Activated naive CD4-positive, alpha-beta T cell treated with anti-CD3 and anti-CD28 coated beads, Interleukin-2, amount 50 U/mL, for 24 hours (primary cell): Measurements from ENCODE around the gene B4GALNT4.

Experiments
- H3K27ac Mint-ChIP-seq: one replicate; pipeline ENCODE4 v1.8.0; 2021; ENCODE audit warnings: mild to moderate bottlenecking, mixed read lengths
- H3K27me3 Mint-ChIP-seq: one replicate; pipeline ENCODE4 v1.8.0; 2021; ENCODE audit warnings: mixed read lengths
- H3K36me3 Mint-ChIP-seq: one replicate; pipeline ENCODE4 v1.8.0; 2021; ENCODE audit warnings: mixed read lengths
- H3K4me1 Mint-ChIP-seq: one replicate; pipeline ENCODE4 v1.8.0; 2021; ENCODE audit warnings: mixed read lengths
- H3K4me3 Mint-ChIP-seq: one replicate; pipeline ENCODE4 v1.8.0; 2021; ENCODE audit warnings: mild to moderate bottlenecking, mixed read lengths
- H3K9me3 Mint-ChIP-seq: one replicate; pipeline ENCODE4 v1.8.0; 2021; ENCODE audit warnings: mixed read lengths

The B4GALNT4 gene

DNA sequence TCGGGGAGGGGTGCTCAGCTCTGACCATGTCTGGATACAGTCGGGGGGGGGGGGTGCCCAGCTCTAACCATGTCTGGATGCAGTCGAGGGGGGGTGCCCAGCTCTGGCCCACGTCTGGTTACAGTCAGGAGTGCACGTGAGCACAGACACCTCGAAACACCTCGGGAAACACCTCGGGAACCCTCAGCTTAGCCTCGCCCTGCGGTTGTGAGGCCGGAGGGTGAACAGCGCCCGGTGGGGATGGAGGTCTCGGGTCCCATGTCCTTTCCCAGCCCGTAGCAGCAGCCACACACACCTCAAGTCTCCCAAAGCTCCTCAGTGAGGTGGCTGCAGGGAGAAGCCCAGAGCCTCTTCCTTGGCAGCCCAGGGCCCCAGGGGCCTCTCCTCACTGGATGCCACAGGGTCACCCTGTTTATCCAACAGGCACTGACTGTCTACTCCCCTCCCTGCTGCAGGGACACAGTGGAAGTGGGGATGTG is 43.4 kb downstream of the B4GALNT4 start:
- Mint-ChIP-seq H3K4me1 (peaks cover 40% of the 10 kb centered on the region), H3K4me3 (peak overlapping the region; percentile 74), H3K27me3 (no peaks in the 10 kb centered on the region), H3K27ac (no peak overlapping the region), H3K36me3 (no peaks in the 10 kb centered on the region), H3K9me3 (no peaks in the 10 kb centered on the region)

DNA sequence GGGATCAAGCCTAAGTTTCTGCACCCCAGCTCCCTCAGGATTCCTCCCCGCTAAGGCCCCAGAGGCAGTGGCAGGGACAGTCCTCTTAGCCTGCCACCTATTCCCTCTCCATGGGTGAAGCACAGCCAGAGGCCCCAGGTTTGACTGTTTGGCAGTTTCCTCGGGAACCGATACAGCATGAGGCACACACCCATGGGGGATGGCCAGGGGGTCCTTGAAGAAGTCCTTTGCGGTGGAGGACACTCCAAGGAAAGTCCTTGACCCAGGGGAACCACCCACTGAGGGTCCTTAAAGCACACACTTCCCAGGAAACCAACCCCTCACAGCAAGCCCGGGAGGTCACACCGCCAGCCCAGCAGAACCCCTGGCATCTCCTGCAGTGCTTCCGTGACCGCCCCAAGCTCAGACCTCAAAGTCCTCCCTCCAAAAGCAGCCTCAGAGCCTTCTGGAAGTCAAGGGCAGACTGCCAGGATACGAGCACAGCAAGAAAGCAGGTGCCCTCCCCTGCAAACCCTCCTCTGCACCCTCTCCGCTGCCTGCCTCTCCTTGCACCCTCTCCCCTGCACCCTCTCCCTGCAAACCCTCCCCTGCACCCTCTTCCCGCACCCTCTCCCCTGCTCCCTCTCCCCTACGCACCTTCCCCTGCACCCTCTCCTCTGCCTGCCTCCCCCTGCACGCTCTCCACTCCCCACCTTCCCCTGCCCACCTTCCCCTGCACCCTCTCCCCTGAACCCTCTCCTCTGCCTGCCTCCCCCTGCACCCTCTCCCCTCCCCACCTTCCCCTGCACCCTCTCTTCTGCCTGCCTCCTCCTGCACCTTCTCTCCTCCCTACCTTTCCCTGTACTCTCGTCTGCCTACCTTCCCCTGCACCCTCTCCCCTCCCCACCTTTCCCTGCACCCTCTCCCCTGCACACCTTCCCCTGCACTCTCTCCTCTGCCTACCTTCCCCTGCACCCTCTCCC is 44.1 kb downstream of the B4GALNT4 start:
- no peaks in the 10 kb centered on the region for H3K36me3 Mint-ChIP-seq
- no peaks in the 10 kb centered on the region for H3K9me3 Mint-ChIP-seq
- no peaks in the 10 kb centered on the region for H3K27me3 Mint-ChIP-seq
- peak overlapping the region; percentile 74 for H3K4me3 Mint-ChIP-seq
- H3K27ac Mint-ChIP-seq = peak overlapping the region; percentile 74
- peaks cover 40% of the 10 kb centered on the region for H3K4me1 Mint-ChIP-seq

DNA sequence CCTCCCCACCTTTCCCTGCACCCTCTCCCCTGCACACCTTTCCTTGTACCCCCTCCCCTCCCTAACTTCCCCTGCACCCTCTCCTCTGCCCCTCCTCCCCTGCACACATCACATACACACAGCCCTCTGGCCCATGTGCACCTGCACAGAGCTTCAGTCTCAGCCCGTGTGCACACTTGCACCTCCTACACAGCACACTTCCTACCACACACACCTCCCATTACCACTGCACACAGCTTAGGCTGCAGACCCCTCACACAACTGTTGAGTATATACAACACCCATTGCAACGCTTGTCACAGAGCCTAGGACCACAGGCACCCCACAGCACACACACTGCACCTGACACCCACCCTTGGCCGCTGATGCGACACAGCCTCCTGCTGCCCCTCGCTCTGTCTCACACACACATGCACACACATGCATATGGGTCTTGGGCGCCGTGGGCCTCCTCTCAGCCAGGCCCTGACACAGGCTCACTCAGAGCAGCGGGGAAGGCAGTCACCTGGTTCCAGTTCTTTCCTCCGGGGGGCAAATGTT is 45.1 kb downstream of the B4GALNT4 start:
- Mint-ChIP-seq H3K27me3 (no peaks in the 10 kb centered on the region), H3K4me3 (peak overlapping the region; percentile 85), H3K4me1 (peaks cover 38% of the 10 kb centered on the region), H3K27ac (peak overlapping the region; percentile 86), H3K9me3 (no peaks in the 10 kb centered on the region), H3K36me3 (no peaks in the 10 kb centered on the region)

- peaks cover 33% of the 10 kb centered on the region for H3K4me1 Mint-ChIP-seq
- H3K9me3 Mint-ChIP-seq = no peaks in the 10 kb centered on the region
- peak overlapping the region; percentile 85 for H3K4me3 Mint-ChIP-seq
- H3K27me3 Mint-ChIP-seq = no peaks in the 10 kb centered on the region
- H3K36me3 Mint-ChIP-seq = no peaks in the 10 kb centered on the region
- peak overlapping the region; percentile 17 for H3K27ac Mint-ChIP-seq
These were observed 46.3 kb downstream of the B4GALNT4 start for GRCh38 chr11:415640-416041.

DNA sequence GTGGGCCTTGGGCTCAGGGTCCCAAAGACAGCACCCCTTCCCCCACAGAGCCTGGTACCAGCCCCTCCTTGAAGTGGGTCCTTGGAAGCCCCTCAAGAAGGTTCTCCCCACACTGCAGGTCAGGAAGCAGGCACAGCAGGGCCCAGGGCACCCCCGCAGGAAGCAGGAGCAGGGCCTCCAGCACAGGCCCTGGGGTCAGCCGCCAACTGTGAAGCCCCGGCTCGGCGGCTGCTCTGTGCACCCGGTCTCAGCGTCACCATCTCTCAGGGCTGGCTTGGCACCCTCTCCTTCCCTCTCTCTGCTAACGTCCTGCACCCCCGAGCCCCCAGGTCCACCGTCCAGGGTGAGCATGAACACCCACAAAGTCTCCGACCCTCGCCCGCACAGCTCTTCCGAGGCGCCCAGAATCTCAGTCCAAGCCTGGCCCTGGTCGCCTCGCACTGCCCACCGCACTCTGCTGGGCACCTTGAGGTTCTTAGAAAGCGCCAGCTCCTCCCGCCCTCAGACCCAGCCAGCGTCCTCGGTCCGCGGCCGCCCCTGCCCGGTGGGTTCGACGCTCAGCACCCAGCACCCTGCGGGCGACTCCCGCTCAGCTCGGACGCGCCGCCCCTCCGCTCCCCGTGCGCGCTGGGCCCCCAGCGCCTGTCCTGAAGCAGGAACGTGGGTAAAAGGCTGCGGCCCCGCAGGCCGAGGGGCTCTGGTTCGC is 46.9 kb downstream of the B4GALNT4 start:
- Mint-ChIP-seq H3K27me3 (no peaks in the 10 kb centered on the region), H3K4me3 (peak overlapping the region; percentile 85), H3K9me3 (no peaks in the 10 kb centered on the region), H3K27ac (peak overlapping the region; percentile 59), H3K4me1 (peaks cover 33% of the 10 kb centered on the region), H3K36me3 (no peaks in the 10 kb centered on the region)

DNA sequence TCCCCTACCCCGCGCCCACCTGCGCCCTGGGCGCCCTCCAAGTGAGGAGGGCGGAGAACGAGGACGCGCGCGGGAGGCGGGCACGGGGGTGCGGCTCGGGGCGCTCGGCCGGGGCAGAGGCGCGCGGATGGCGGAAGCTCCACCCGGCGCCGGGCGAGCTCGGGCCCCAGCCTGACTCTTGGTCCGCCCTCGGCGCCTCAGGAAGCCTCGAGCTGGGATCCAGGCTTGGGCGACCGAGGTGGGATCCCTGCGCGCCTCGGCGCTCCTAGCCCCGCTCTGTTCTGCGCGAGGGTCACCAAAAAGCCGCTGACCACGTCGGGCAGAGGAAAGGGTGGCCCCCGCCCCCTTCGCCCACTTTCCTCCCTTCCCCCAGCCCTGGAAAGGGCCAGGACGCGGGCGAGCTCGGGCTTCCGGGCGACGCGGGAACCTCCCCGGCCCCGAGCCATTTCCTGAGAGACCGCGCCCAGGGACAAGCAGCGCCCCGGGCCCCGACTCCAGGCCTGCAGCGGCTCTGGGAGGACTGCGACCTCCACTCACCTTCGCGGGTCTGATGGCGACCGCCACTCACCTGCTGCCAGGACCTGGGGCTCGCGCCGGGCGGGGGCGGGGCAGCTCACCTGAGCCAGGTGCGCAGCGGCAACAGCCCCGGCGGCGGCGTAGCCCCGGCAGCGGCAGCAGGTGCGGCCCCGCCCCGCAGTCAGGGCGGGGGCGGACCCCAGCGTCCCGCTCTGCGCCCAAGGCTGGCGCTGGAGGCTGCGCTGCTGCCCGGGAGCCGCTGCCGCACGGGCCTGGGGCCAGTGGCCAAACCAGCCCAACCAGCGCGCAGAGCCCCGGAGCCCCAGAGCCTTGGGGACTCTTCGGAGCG is 47.7 kb downstream of the B4GALNT4 start:
- Mint-ChIP-seq H3K36me3 (no peaks in the 10 kb centered on the region), H3K4me3 (peak overlapping the region; percentile 85), H3K27ac (no peak overlapping the region), H3K4me1 (peaks cover 33% of the 10 kb centered on the region), H3K27me3 (no peaks in the 10 kb centered on the region), H3K9me3 (no peaks in the 10 kb centered on the region)

- Mint-ChIP-seq H3K9me3 (no peaks in the 10 kb centered on the region), H3K27ac (no peak overlapping the region), H3K36me3 (peaks cover 1% of the 10 kb centered on the region), H3K4me3 (peak overlapping the region; percentile 49), H3K27me3 (no peaks in the 10 kb centered on the region), H3K4me1 (peaks cover 32% of the 10 kb centered on the region)
These were observed 48.5 kb downstream of the B4GALNT4 start for GRCh38 chr11:417652-418342.

DNA sequence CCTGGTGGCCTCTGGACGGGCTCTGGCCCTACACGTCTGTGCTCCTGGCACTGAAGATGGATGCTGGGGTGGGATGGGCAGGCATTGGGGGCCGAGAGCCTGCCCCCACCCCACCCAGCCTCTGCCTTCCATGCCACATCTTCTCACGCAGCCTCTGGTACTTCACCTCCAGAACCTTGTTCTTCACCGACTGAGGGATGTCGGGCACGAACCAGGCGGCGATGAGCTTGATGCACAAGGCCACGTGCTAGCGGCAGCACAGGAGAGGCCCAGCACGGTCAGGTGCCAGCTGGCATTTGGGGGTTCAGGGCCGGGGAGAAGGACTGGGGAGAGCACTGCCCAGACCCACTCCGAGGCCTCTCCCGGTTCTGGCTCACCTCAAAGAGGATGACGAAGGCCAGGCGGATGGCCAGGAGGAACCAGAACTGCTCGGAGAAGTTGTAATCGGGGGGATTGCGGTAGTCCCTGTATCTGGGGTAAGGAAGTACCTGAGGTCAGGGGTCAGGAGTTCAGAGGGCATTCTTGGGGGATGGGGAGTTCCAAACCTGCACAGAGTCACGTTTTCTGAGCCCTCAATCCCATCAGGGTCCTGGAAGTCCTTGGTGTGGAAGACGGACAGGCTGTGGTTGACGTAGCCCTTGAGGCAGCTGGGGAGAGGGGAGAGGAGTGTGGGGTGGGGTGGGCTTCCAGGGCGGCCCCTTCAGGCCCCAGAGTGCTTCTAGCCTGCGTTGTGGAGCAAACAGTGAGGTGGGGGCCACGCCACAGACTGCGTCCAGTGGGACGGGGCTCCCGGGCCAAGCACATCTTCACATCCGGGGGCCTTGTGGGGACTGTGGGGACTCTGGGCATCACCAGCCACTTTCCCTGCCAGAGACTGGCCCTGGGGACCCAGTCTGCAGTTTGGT is 49.3 kb downstream of the B4GALNT4 start:
- H3K27ac Mint-ChIP-seq = peak overlapping the region; percentile 30
- peaks cover 3% of the 10 kb centered on the region for H3K36me3 Mint-ChIP-seq
- H3K4me3 Mint-ChIP-seq = no peak overlapping the region
- no peaks in the 10 kb centered on the region for H3K27me3 Mint-ChIP-seq
- peaks cover 25% of the 10 kb centered on the region for H3K4me1 Mint-ChIP-seq
- H3K9me3 Mint-ChIP-seq = no peaks in the 10 kb centered on the region

- no peaks in the 10 kb centered on the region for H3K9me3 Mint-ChIP-seq
- H3K36me3 Mint-ChIP-seq = peaks cover 3% of the 10 kb centered on the region
- peaks cover 21% of the 10 kb centered on the region for H3K4me1 Mint-ChIP-seq
- no peaks in the 10 kb centered on the region for H3K27me3 Mint-ChIP-seq
- H3K4me3 Mint-ChIP-seq = no peak overlapping the region
- H3K27ac Mint-ChIP-seq = no peak overlapping the region
These were observed 50.1 kb downstream of the B4GALNT4 start for GRCh38 chr11:419248-420005.

GRCh38 chr11:420054-420910 is 51.0 kb downstream of the B4GALNT4 start:
- peaks cover 4% of the 10 kb centered on the region for H3K36me3 Mint-ChIP-seq
- H3K4me1 Mint-ChIP-seq = peaks cover 15% of the 10 kb centered on the region
- no peak overlapping the region for H3K4me3 Mint-ChIP-seq

GRCh38 chr11:420911-421321 is 51.6 kb downstream of the B4GALNT4 start:
- no peak overlapping the region for H3K4me3 Mint-ChIP-seq
- peaks cover 6% of the 10 kb centered on the region for H3K36me3 Mint-ChIP-seq
- H3K27ac Mint-ChIP-seq = no peak overlapping the region
- H3K9me3 Mint-ChIP-seq = no peaks in the 10 kb centered on the region
- no peaks in the 10 kb centered on the region for H3K27me3 Mint-ChIP-seq
- peaks cover 9% of the 10 kb centered on the region for H3K4me1 Mint-ChIP-seq

More at GRCh38 chr11:420054-420910, 51.0 kb downstream of the B4GALNT4 start:
- Mint-ChIP-seq H3K27ac (no peak overlapping the region), H3K9me3 (no peaks in the 10 kb centered on the region), H3K27me3 (no peaks in the 10 kb centered on the region)

- H3K27me3 Mint-ChIP-seq = no peaks in the 10 kb centered on the region
- H3K4me3 Mint-ChIP-seq = no peak overlapping the region
- H3K9me3 Mint-ChIP-seq = no peaks in the 10 kb centered on the region
- H3K27ac Mint-ChIP-seq = no peak overlapping the region
- peaks cover 4% of the 10 kb centered on the region for H3K4me1 Mint-ChIP-seq
- peaks cover 6% of the 10 kb centered on the region for H3K36me3 Mint-ChIP-seq
These were observed 53.0 kb downstream of the B4GALNT4 start for GRCh38 chr11:422249-422656.
